Skeletal muscle tissue (tissue), 4 donors: ENCODE measurements around the gene NLRP6. TPM values are rescaled to one million over a fixed set of nuclear protein-coding genes. Genes with fewer than 3 reads are reported as not detected.
A peak's percentile ranks its signal among the peaks of the same experiment; 100 is the strongest.

Source experiments
- H3K27ac ChIP-seq: one replicate; pipeline ENCODE4 v1.7.0; 2013; ENCODE audit warnings: mild to moderate bottlenecking, low read depth, low read length, inconsistent platforms
- H3K27me3 ChIP-seq, 3 donors: one replicate each; pipeline ENCODE4 v1.7.0; 2013; ENCODE audit warnings: low read length in 3 of 3; ENCODE audit not compliant: control insufficient read depth in 3 of 3, insufficient read depth in 3 of 3
- H3K36me3 ChIP-seq, 3 donors: one replicate each; pipeline ENCODE4 v1.7.0; 2013; ENCODE audit warnings: low read length in 3 of 3; ENCODE audit not compliant: control insufficient read depth in 3 of 3, insufficient read depth in 3 of 3
- H3K4me1 ChIP-seq, 3 donors: one replicate each; pipeline ENCODE4 v1.7.0; 2013; ENCODE audit warnings: low read length in 3 of 3, mild to moderate bottlenecking in 3 of 3; ENCODE audit not compliant: control insufficient read depth in 3 of 3, insufficient read depth in 3 of 3
- H3K4me3 ChIP-seq, 3 donors: one replicate each; pipeline ENCODE4 v1.7.0; 2013; ENCODE audit warnings: low read length in 3 of 3
- H3K9ac ChIP-seq, 3 donors: one replicate each; pipeline ENCODE4 v1.7.0; 2013; ENCODE audit warnings: low read length in 3 of 3, mild to moderate bottlenecking in 3 of 3, moderate library complexity in 2 of 3, low read depth in 1 of 3
- H3K9me3 ChIP-seq, 3 donors: one replicate each; pipeline ENCODE4 v1.7.0; 2013; ENCODE audit warnings: low read length in 3 of 3; ENCODE audit not compliant: control insufficient read depth in 3 of 3
- total RNA-seq: library from RNA; depleted of rRNA; stranded (reverse); fragments of >200 nt; gene quantifications from one replicate; pipeline ENCODE4 v1.2.3, GENCODE V29; 2014
- donor health status: Osteomylitis.

Gene NLRP6
- total RNA-seq, 1 donor from 2014 or later = not detected

- Histone ChIP-seq H3K4me1 (peaks cover 0 to 6% (median 0%) of the 10 kb centered on the region in 3 donors), H3K36me3 (no peaks in the 10 kb centered on the region), H3K4me3 (peak overlapping the region in 2 of 3 donors; percentile 8 to 19), H3K27me3 (peaks cover 11 to 40% (median 17%) of the 10 kb centered on the region in 3 donors), H3K27ac (peak overlapping the region; percentile 33), H3K9me3 (no peaks in the 10 kb centered on the region), H3K9ac (no peak overlapping the region)
These were observed 8.9 kb upstream of the NLRP6 start for GRCh38 chr11:269146-269890.

GRCh38 chr11:270451-271318 lies 7.5 kb upstream of the NLRP6 start:
- Histone ChIP-seq H3K4me3 (no peak overlapping the region), H3K36me3 (no peaks in the 10 kb centered on the region), H3K4me1 (peaks cover 0 to 6% (median 0%) of the 10 kb centered on the region in 3 donors), H3K9ac (no peak overlapping the region), H3K27me3 (peaks cover 11 to 40% (median 17%) of the 10 kb centered on the region in 3 donors), H3K9me3 (no peaks in the 10 kb centered on the region), H3K27ac (no peak overlapping the region)

GRCh38 chr11:271319-271715 lies 6.9 kb upstream of the NLRP6 start:
- no peak overlapping the region for H3K27ac ChIP-seq
- H3K27me3 ChIP-seq = peaks cover 11 to 40% (median 17%) of the 10 kb centered on the region in 3 donors
- H3K9ac ChIP-seq = no peak overlapping the region
- no peak overlapping the region for H3K4me3 ChIP-seq
- no peaks in the 10 kb centered on the region for H3K9me3 ChIP-seq
- no peaks in the 10 kb centered on the region for H3K36me3 ChIP-seq
- peaks cover 0 to 6% (median 0%) of the 10 kb centered on the region in 3 donors for H3K4me1 ChIP-seq

GRCh38 chr11:272195-272930 lies 5.8 kb upstream of the NLRP6 start:
- Histone ChIP-seq H3K27me3 (peaks cover 11 to 42% (median 17%) of the 10 kb centered on the region in 3 donors), H3K36me3 (no peaks in the 10 kb centered on the region), H3K9me3 (no peaks in the 10 kb centered on the region), H3K4me3 (no peak overlapping the region), H3K4me1 (peaks cover 0 to 6% (median 0%) of the 10 kb centered on the region in 3 donors), H3K9ac (no peak overlapping the region), H3K27ac (no peak overlapping the region)

- Histone ChIP-seq H3K27ac (no peak overlapping the region), H3K4me1 (peaks cover 0 to 4% (median 0%) of the 10 kb centered on the region in 3 donors), H3K9ac (no peak overlapping the region), H3K9me3 (no peaks in the 10 kb centered on the region), H3K4me3 (no peak overlapping the region), H3K36me3 (no peaks in the 10 kb centered on the region), H3K27me3 (peaks cover 12 to 41% (median 22%) of the 10 kb centered on the region in 3 donors)
These were observed 5.3 kb upstream of the NLRP6 start for GRCh38 chr11:272931-273198.

GRCh38 chr11:276219-276618 lies 2.0 kb upstream of the NLRP6 start:
- H3K4me3 ChIP-seq = no peak overlapping the region
- no peak overlapping the region for H3K27ac ChIP-seq
- H3K4me1 ChIP-seq = peaks cover 5 to 11% (median 8%) of the 10 kb centered on the region in 3 donors
- peaks cover 39 to 56% (median 44%) of the 10 kb centered on the region in 3 donors for H3K27me3 ChIP-seq
- H3K9me3 ChIP-seq = no peaks in the 10 kb centered on the region
- H3K36me3 ChIP-seq = no peaks in the 10 kb centered on the region
- H3K9ac ChIP-seq = no peak overlapping the region

GRCh38 chr11:279040-279965 lies 1.1 kb downstream of the NLRP6 start:
- H3K4me3 ChIP-seq = no peak overlapping the region
- no peaks in the 10 kb centered on the region for H3K9me3 ChIP-seq
- H3K4me1 ChIP-seq = peaks cover 8 to 15% (median 10%) of the 10 kb centered on the region in 3 donors
- no peaks in the 10 kb centered on the region for H3K36me3 ChIP-seq
- peaks cover 62 to 65% (median 65%) of the 10 kb centered on the region in 3 donors for H3K27me3 ChIP-seq
- no peak overlapping the region for H3K27ac ChIP-seq
- no peak overlapping the region for H3K9ac ChIP-seq

GRCh38 chr11:279966-280705 lies 1.9 kb downstream of the NLRP6 start:
- Histone ChIP-seq H3K27me3 (peaks cover 68 to 71% (median 69%) of the 10 kb centered on the region in 3 donors), H3K9me3 (no peaks in the 10 kb centered on the region), H3K36me3 (no peaks in the 10 kb centered on the region), H3K9ac (no peak overlapping the region), H3K4me1 (peaks cover 8 to 15% (median 10%) of the 10 kb centered on the region in 3 donors), H3K27ac (no peak overlapping the region), H3K4me3 (peak overlapping the region in 1 of 3 donors; percentile 20)
